Measurements from ENCODE around the gene ARHGEF11.
A peak's percentile ranks its signal among the peaks of the same experiment; 100 is the strongest.
"Not testable (repeated sequence)": the region's sequence is repeated elsewhere in the genome, so short reads cannot be mapped to it uniquely, and the experiment has no call there.

Gene ARHGEF11

GRCh38 chr1:157045250-157046218 is at the start of gene ARHGEF11:
ARHGEF11 (minus strand) TSS chr1:157045742; CDS start chr1:157044330, 1,412 bp downstream.
- no peak for DNase-seq (ENCODE audit: low read depth)

DNA sequence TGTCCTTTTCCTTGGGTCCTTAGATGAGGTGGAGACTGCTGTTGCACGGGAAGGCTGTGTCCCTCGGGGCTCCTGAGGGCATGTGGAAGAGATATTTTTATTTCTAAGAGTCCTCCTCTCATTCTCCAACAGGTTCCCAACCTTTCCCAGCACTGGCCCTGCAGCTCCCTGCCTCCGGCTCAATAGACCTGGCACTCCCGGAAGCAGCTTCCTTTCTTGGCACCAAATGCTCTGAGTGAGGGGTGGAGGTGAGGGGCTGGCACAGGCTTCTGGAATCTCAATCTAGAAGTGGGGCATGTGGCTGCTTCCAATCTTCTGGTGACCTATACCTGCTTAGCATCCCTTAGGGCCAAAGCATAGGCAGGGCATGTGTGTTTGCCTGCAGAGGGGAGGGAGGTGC is 49.5 kb upstream of the ARHGEF11 start:
- DNase-seq (ENCODE audit: low read depth), result no peak

DNA sequence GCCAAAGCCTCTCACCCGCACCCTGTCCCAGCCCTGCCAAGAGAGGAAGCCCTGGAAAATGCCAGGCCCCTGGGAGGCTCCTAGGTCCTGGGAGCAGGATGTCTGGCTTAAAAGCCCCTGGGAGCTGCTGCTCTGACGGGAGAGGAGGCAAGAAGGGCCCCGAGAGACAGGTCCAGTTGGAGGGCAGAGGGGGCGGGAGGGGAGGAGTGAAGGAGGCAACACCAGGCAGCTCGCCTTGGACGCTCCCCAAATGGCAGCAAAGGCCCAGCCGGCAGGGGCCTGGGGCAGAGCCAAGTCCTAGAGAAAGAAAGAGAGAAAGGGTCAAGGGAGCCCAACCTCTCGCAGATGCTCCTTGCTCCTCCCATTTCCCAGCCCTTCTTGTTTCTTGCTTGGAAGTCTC is 47.3 kb upstream of the ARHGEF11 start:
- no peak for DNase-seq (ENCODE audit: low read depth)

DNA sequence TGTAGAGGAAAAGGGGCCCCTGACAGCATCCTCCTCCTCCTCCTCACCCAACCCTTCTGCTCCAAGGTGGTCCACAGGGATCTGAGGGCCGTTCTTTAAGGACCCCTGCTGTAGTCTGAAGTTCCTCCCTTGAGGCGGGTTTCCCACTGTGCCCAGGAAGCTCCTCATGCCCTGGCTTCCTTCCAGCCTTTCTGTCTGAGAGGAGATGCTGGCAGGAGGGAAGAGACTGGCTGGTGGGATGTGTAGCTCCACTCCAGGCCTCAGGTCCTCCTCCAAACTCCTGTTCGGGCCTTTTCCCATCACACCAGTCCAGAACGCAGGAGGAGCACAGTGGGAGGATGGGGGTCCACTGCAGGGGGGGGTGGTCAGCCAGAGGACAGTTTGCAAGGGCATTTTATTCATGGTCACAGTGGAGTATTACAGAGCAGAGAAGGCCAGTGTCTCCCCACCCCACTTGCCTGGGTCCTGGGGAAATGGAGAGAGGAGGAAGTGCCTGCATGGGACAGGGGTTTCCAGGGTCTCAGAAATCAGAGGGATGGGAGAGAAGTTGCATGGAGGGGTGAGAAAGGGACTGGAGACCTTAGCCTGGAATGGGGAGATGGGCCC is 46.2 kb upstream of the ARHGEF11 start:
- DNase-seq (ENCODE audit: low read depth), result no peak

- DNase-seq (ENCODE audit: low read depth), result no peak
These were observed 45.6 kb upstream of the ARHGEF11 start for GRCh38 chr1:157091186-157091585.

DNA sequence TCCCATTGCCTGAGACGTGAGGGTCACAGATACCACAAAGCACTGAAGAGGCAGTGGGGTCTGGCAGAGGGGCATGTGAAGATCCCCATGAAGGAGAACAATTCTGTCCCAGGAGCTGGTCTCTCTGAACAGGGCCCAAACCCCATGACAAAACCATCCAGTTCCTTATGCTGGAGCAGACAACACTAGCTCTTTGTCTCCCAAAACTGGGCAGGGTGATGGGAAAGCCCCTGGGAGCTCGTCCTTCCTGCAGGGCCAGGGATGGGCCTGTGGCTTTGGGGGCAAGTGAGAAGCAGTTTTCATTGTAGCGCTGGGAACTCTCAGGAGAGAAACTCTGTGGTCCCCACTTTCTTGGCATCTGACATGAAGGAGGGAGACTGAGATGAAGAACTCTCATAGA is 45.2 kb upstream of the ARHGEF11 start:
- no peak for DNase-seq (ENCODE audit: low read depth)

- DNase-seq (ENCODE audit: low read depth), result peak; percentile 81
These were observed 44.7 kb upstream of the ARHGEF11 start for GRCh38 chr1:157090196-157090647.

- no peak for DNase-seq (ENCODE audit: low read depth)
These were observed 44.2 kb upstream of the ARHGEF11 start for GRCh38 chr1:157089789-157090188.

DNA sequence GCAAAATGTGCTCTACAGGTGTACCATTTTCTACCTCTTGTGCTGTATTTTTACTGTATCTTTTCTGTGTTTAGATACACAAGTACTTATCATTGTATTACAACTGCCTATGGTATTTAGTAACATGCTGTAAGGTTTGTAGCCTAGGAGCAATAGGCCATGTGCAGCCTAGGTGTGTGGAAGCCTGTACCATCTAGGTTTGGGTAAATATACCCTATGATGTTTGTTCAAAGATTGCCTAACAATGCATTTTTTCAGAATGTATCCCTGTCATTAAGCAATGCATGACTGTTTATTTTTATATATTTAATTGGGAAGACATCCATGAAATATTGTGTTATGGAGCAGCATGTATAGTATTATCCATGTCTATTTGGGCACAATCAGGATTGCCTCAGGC is 43.1 kb upstream of the ARHGEF11 start:
- no peak for DNase-seq (ENCODE audit: low read depth)

- DNase-seq (ENCODE audit: low read depth), result no peak
These were observed 41.5 kb upstream of the ARHGEF11 start for GRCh38 chr1:157087030-157087429.

- DNase-seq (ENCODE audit: low read depth), result no peak
These were observed 40.8 kb upstream of the ARHGEF11 start for GRCh38 chr1:157086299-157086698.

DNA sequence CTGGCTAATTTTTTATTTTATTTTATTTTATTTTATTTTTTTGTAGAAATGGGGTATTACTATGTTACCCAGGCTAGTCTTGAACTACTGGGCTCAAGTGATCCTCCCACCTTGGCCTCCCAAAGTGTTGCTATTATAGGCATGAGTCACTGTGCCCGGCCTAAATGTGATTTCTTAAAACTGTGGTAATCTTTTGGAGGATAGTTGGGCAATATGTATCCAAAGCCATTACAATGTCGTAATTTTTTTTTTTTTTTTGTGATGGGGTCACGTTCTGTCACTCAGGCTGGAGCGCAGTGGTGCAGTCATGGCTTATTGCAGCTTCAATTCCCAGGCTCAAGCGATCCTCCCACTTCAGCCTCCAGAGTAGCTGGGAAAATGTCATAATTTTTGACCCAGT is 39.9 kb upstream of the ARHGEF11 start:
- no peak for DNase-seq (ENCODE audit: low read depth)

DNA sequence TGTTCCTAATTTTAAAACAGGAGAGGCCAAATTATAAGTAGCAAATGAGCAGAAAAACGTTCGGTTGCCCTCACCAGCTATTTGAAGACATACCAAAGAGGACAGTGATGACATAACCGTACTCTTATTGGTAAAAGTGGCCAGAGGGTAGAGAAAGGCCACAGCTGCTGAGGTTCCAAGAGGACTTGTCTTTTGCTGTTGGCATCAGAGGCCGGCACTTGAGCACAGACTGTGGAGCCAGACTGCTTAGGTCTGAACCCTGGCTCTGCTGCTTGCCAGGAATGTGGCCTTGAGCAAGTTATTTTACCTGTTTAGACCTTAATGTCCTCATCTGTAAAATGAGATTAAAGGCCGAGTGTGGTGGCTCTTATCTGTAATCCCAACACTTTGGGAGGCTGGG is 39.2 kb upstream of the ARHGEF11 start:
- DNase-seq (ENCODE audit: low read depth), result no peak

DNA sequence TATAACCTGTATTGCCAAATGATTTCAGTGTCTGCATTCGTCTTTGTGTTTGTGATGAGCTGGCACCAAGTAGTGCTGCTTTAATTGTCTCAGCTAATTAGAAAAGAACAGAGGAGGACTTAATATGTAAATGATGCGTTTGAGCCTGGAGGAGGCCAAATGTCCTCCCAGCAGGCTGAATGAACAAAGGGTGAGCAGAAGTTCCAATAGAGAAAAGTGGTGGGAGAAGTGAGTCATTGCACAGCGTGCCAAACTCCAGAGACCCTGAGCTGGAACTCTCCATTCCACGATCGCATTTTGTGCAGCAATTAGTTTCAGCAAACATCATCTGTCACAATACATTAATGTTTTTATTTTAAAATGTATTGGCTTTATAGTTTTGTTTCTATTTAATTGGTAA is 36.2 kb upstream of the ARHGEF11 start:
- DNase-seq (ENCODE audit: low read depth), result no peak

DNA sequence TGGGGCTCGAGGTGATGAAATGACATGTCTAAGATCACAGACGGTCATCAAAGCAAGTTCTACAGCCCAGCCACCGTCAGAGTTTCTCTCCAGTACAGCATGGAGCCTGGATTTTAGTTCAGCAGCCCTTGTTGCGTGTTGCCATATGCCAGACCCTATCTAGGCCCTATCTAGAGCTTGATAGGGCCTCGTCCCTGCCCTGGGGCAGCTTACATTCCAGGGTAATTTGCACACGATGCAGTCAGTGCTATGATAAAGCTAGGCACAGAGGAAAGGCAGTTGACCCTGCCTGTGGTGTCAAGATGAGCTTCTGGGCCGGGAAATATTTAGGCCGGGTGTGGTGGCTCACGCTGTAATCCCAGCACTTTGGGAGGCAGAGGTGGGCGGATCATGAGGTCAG is 35.2 kb upstream of the ARHGEF11 start:
- DNase-seq (ENCODE audit: low read depth), result no peak

- no peak for DNase-seq (ENCODE audit: low read depth)
These were observed 31.9 kb upstream of the ARHGEF11 start for GRCh38 chr1:157077394-157077793.

DNA sequence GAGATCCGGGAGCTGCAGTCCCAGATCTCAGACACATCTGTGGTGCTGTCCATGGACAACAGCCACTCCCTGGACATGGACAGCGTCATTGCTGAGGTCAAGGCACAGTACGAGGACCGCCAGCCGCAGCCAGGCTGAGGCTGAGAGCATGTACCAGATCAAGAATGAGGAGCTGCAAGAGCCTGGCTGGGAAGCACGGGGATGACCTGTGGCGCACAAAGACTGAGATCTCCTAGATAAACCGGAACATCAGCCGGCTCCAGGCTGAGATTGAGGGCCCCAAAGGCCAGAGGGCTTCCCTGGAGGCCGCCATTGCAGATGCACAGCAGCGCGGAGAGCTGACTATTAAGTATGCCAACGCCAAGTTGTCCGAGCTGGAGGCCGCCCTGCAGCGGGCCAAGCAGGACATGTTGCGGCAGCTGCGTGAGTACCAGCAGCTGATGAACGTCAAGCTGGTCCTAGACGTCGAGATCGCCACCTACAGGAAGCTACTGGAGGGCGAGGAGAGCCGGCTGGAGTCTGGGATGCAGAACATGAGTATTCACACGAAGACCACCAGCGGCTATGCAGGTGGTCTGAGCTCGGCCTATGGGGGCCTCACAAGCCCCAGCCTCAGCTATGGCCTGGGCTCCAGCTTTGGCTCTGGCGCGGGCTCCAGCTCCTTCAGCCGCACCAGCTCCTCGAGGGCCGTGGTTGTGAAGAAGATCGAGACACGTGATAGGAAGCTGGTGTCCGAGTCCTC is 28.6 kb upstream of the ARHGEF11 start:
- no peak for DNase-seq (ENCODE audit: low read depth)

- DNase-seq (ENCODE audit: low read depth), result no peak
These were observed 24.1 kb upstream of the ARHGEF11 start for GRCh38 chr1:157069601-157070000.

DNA sequence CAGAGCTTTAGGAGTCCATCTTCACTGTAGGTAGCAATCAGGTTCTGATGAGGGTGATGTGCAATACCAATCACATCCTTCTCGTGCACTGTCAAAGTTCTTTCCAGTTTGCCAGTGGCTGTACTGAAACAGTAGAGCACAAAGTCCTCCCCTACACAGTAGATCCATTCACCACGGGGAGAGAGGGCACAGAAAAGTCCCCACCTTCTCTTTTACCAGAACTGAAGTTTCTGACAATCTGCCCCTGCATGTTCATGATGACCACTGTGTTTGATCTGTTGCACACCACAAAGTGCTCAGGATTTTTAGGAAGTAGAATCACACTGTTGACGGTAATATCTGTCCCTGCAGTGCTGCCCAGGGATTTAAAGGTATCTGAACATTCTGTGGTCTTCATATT is 13.7 kb upstream of the ARHGEF11 start:
- not testable (repeated sequence) for DNase-seq (ENCODE audit: low read depth)

DNA sequence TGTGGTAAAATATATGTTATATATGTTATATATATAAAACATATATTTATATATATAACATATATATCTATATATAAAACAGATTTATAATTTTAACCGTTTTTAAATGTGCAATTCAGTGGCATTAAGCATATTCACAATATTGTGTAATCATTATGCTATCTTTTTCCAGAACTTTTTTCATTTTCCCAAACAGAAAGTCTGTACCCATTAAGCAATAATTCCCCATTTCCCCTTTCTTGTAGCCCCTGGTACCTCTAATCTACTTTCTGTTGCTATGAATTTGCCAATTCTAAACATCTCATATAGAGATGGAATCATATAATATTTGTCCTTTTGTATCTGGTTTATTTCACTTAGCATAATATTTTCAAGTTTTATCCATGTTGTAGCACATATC is 10.7 kb upstream of the ARHGEF11 start:
- no peak for DNase-seq (ENCODE audit: low read depth)

- not testable (repeated sequence) for DNase-seq (ENCODE audit: low read depth)
These were observed 10.2 kb upstream of the ARHGEF11 start for GRCh38 chr1:157055729-157056128.

DNA sequence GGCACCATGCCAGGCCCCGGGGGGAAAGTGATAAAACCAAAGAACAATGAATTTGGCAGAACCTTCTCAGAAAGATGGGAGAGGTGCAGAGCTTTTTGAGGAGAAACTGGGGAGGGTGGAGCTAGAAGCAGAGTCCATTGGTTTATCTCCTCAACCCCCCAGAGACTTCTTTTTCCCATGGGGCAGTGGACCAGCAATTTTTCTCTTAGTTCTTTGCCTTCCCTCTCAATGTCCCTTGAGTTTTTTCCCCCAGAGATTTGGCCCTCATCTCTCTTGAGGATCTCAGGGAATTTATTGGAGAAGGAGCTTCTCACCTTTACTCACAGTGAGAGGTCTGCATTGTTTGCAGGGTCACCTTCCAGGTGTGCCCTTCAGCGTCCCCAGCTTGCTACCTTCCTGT is 5.3 kb upstream of the ARHGEF11 start:
- no peak for DNase-seq (ENCODE audit: low read depth)

DNA sequence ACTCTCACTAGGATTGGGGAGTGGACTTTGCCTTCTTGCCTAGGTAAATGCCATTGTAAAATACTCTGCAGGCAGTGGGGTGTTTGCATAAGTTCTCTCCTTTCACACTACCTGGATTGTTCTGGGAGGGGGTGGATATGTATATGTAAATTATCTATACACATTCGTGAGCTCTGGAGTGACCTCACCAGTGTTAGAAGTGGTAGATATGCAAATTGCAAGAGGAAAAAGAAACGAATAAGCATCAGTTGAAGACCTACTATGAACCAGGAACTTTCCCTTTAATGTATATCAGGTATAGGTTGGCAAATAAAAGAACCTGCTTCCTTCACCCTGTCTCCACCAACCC is 1.5 kb upstream of the ARHGEF11 start:
- no peak for DNase-seq (ENCODE audit: low read depth)

All from activated gamma-delta T cell treated with anti-CD3 and anti-CD28 coated beads, Interleukin-2, amount 50 U/mL, for 16 hours (primary cell).